Psoas muscle (tissue), 8 donors: Measurements from ENCODE around the gene ZNF575. TPM values are rescaled to one million over a fixed set of nuclear protein-coding genes. Genes with fewer than 3 reads are reported as not detected.
"Not testable (repeated sequence)": the region's sequence is repeated elsewhere in the genome, so short reads cannot be mapped to it uniquely, and the experiment has no call there.

Source experiments
- ATAC-seq, 4 donors: fragments of 200-7000 bp; cut with Tn5 transposase; one replicate each; pipeline ENCODE4 v1.9.1; 2020; ENCODE audit warnings: moderate library complexity in 3 of 4, mild to moderate bottlenecking in 2 of 4
- DNase-seq, 2 donors: peaks; one replicate each; pipeline ENCODE4 v3.0.0-alpha.2; 2020
- H3K27ac ChIP-seq: fragments of 200-600 bp; one replicate; pipeline ENCODE4 v1.8.0; 2022
- H3K27me3 ChIP-seq, 3 donors: fragments of 200-600 bp in 1 of 3; one replicate each; pipeline versions ENCODE4 v1.6.1 to v1.8.0; 2013 to 2022; ENCODE audit warnings: low read length in 2 of 3, mild to moderate bottlenecking in 2 of 3, moderate library complexity in 1 of 3; ENCODE audit not compliant: insufficient read depth in 3 of 3
- H3K36me3 ChIP-seq, 2 donors: fragments of 200-600 bp in 1 of 2; one replicate each; pipeline versions ENCODE4 v1.6.1 to v1.8.0; 2013 to 2022; ENCODE audit warnings: low read depth in 1 of 2, mild to moderate bottlenecking in 1 of 2, moderate library complexity in 1 of 2; ENCODE audit not compliant: insufficient read depth in 1 of 2
- H3K4me1 ChIP-seq: fragments of 200-600 bp; one replicate; pipeline ENCODE4 v1.8.0; 2022
- H3K4me3 ChIP-seq: fragments of 200-600 bp; one replicate; pipeline ENCODE4 v1.8.0; 2022; ENCODE audit warnings: mild to moderate bottlenecking
- H3K9me3 ChIP-seq: fragments of 200-600 bp; one replicate; pipeline ENCODE4 v1.8.0; 2022
- WGBS, 3 donors: extraction: QIAGEN DNeasy Blood & Tissue Kit; methylation state at CpG; one replicate each; pipeline versions ENCODE4 v1.1.6 to v1.1.7; 2013; 5-methylcytosine and 5-hydroxymethylcytosine counted together
- intact Hi-C, 2 donors: fragments of 100-400 bp; cut with DNase I; formaldehyde crosslinking; loops; one replicate each; pipeline versions ENCODE4 v1.11.0 to v1.14.2; 2022
- polyA plus RNA-seq, 3 donors: library from polyadenylated mRNA; stranded (reverse); fragments of 200-250 nt; gene quantifications; one replicate each; pipeline ENCODE4 v1.2.3, GENCODE V29; 2013
- total RNA-seq, 4 donors: library from RNA; stranded (reverse); fragmentation: NEBNext Ultra II Directional in 2 of 4; extraction: Animal tissue kit (Norgen Biotek cat#: 25700) in 2 of 4; gene quantifications; one replicate each; pipeline versions ENCODE4 v1.2.1 to v1.2.4, GENCODE V29; 2021 to 2023
- TF ChIP-seq, protein P1 (sequence below): fragments of 200-600 bp; IDR thresholded peaks from one replicate; pipeline ENCODE4 v1.8.0; 2022; ENCODE audit warnings: antibody characterized with exemption
- donor health status: healthy with polysubstance abuse.
- donor health status: DM: no; HTN: no; CAD: no; lungs with moderate emphysema.
- donor health status: Bipolar disorder and iron deficiency.
- donor health status: healthy.
- donor health status: DM: yes; HTN: yes; CAD: no.
- donor health status: DM: no; HTN: no; CAD: no.
- donor health status: DM: no; HTN: no; CAD: no.
- donor health status: DM: yes; HTN: yes; CAD: no.

ZNF575 gene
- total and polyA plus RNA-seq, 7 donors: 0.23 to 1.6 (median 1.0) TPM

DNA sequence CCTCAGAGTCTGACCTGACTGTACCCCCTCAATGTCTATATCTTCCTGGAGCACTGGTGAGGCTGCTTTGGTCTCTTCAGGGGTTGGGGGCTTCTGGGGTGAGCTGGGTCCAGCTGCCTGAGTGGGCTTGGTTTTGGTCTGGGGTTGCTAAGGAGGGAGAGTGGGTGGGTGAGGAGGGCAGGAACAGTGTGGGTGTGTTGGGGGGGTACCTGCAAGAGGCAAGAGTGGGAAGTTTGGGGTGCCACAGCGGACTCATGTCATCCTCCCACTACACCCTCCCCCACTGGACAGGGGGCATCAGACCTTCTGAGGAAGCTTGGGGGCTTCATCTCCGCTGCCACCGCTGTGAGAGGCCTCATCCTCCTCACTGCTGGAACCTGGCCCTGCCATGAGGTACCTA, 13.6 kb downstream of the ZNF575 start:
- Histone ChIP-seq H3K9me3 (no peaks in the 10 kb centered on the region), H3K27ac (no peak overlapping the region), H3K4me1 (no peaks in the 10 kb centered on the region), H3K27me3 (no peaks in the 10 kb centered on the region), H3K36me3 (peaks cover 3 to 75% of the 10 kb centered on the region in 2 donors), H3K4me3 (no peak overlapping the region)
- TF ChIP-seq, protein P1, sequence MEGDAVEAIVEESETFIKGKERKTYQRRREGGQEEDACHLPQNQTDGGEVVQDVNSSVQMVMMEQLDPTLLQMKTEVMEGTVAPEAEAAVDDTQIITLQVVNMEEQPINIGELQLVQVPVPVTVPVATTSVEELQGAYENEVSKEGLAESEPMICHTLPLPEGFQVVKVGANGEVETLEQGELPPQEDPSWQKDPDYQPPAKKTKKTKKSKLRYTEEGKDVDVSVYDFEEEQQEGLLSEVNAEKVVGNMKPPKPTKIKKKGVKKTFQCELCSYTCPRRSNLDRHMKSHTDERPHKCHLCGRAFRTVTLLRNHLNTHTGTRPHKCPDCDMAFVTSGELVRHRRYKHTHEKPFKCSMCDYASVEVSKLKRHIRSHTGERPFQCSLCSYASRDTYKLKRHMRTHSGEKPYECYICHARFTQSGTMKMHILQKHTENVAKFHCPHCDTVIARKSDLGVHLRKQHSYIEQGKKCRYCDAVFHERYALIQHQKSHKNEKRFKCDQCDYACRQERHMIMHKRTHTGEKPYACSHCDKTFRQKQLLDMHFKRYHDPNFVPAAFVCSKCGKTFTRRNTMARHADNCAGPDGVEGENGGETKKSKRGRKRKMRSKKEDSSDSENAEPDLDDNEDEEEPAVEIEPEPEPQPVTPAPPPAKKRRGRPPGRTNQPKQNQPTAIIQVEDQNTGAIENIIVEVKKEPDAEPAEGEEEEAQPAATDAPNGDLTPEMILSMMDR: no peak
- no peak for ATAC-seq
- WGBS, 3 donors: 97 to 100% (median 100%) methylated on average over 3 of the region's 3 CpGs
- intact Hi-C loops: no loop called here
- DNase-seq: no peak

DNA sequence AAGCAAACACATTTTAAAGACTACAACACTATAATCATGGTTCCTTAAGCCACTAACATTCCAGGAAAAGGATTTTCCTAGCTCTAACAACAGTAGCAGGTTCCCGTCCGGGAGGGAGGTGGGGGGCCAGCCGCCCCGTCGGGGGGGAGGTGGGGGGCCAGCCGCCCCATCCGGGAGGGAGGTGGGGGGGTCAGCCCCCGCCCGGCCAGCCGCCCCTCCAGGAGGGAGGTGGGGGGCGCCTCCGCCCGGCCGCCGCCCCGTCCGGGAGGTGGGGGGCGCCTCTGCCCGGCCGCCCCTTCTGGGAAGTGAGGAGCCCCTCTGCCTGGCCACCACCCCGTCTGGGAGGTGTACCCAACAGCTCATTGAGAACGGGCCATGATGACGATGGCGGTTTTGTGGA, 14.9 kb downstream of the ZNF575 start:
- WGBS, 3 donors: 67 to 94% (median 85%) methylated on average over 3 to 19 of the region's 24 CpGs

DNA sequence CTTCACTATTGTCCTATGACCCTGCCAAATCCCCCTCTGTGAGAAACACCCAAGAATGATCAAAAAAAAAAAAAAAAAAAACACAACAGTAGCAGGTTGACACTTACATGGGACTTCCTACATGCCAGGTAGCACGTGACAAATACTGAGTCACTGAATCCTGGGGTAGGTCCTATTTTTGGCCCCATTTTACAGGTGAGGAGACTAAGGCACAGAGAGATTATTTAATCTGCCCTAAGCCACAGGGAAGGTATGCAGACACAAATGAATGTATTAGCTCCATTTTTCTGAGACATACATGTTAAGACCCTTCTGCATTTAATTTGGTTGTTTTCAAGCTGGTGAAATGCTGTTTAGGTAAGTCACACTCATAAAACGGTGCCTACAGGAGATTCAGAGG, 15.7 kb downstream of the ZNF575 start:
- Histone ChIP-seq H3K36me3 (peaks cover 3 to 73% of the 10 kb centered on the region in 2 donors), H3K27ac (no peak overlapping the region), H3K4me3 (no peak overlapping the region), H3K27me3 (no peaks in the 10 kb centered on the region), H3K9me3 (no peaks in the 10 kb centered on the region), H3K4me1 (no peaks in the 10 kb centered on the region)
- no peak for ATAC-seq
- intact Hi-C loops: no loop called here
- TF ChIP-seq, protein P1: no peak
- no peak for DNase-seq
- 88 to 93% (median 90%) methylated on average over 2 of the region's 2 CpGs for WGBS, 3 donors

More for the DNA sequence above, 14.9 kb downstream of the ZNF575 start:
- H3K36me3 ChIP-seq: peaks cover 3 to 71% of the 10 kb centered on the region in 2 donors
- H3K9me3 ChIP-seq, intact Hi-C loops, ATAC-seq, DNase-seq, H3K4me1 ChIP-seq, H3K4me3 ChIP-seq, H3K27ac ChIP-seq, H3K27me3 ChIP-seq: not testable (repeated sequence)

DNA sequence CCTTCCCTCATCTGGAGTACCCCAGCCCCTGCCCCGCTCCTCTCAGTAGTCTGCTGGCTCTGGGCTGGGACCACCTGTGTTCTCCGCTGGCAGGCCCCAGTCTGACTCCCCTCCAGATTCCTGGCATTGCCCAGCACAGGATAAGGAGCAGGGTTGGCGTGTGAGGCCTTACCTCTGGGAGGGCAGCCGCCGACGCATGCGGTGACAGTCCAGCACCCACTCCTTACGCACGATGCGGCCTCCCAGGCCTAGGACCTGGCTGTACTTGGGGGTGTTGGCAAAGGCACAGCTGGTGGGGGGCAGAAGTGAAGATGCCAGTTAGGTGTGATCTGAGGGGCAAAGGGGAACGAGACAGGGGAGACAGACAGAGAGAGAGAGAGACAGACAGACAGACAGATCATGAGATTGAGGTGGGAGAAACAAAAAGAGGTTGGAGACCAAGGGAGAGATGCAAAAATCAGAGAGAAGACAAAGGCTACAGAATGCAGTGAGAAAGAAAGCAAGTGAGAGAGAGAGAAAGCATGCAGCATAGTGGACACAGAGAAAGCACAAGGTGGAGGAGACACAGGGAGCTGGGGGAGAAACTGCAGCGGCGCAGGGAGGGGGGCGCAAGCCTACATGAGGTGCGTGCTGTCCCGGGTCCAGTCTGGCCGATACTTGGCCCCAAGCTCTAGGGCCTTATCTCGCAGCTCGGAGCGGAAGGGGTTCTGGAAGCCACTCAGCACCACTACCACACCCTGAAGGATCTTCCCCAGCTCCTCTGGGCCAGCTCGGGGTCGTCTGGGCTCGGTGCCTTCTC, 18.6 kb downstream of the ZNF575 start:
- 93 to 95% (median 93%) methylated on average over 23 of the region's 23 CpGs for WGBS, 3 donors

DNA sequence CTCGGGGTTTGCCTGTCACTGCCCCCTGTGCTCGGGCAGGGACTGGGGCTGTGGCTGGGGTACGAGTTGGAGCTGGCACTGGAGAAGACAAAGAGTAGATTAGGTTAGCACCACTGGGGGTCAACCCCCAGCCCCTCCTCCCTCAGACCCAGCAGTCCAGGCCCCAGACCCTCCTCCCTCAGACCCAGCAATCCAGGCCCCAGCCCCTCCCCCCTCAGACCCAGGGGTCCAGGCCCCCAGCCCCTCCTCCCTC, 19.1 kb downstream of the ZNF575 start:
- Histone ChIP-seq H3K27me3 (no peaks in the 10 kb centered on the region), H3K4me1 (no peaks in the 10 kb centered on the region), H3K4me3 (no peak overlapping the region), H3K27ac (no peak overlapping the region), H3K36me3 (peaks cover 6 to 74% of the 10 kb centered on the region in 2 donors), H3K9me3 (no peaks in the 10 kb centered on the region)
- intact Hi-C loops: loop anchor here in 1 of 2 donors (5.0 kb wide), 1 partner anchor 100 kb away; no protein-coding TSS in a partner anchor
- TF ChIP-seq, protein P1: no peak
- ATAC-seq (no peak), DNase-seq (no peak)
- 84 to 93% (median 87%) methylated on average over 3 of the region's 3 CpGs for WGBS, 3 donors

More for the DNA sequence above, 18.6 kb downstream of the ZNF575 start:
- no peaks in the 10 kb centered on the region for H3K9me3 ChIP-seq
- TF ChIP-seq, protein P1: no peak
- no peaks in the 10 kb centered on the region for H3K4me1 ChIP-seq
- ATAC-seq (no peak), DNase-seq (no peak)
- H3K27ac ChIP-seq: no peak overlapping the region
- no peaks in the 10 kb centered on the region for H3K27me3 ChIP-seq
- H3K36me3 ChIP-seq: peaks cover 6 to 73% of the 10 kb centered on the region in 2 donors
- intact Hi-C loops: loop anchor here in 1 of 2 donors (5.0 kb wide), 1 partner anchor 101 kb away; no protein-coding TSS in a partner anchor
- no peak overlapping the region for H3K4me3 ChIP-seq
